ENCODE data around the gene TBC1D22A. TPM values are rescaled to one million over a fixed set of nuclear protein-coding genes. Genes with fewer than 3 reads are reported as not detected.

The TBC1D22A gene
- total RNA-seq, 4 donors from 2014 or later: 18.8 to 25.2 (median 23.1) TPM

GRCh38 chr22:47198801-47199251, 436.4 kb downstream of the TBC1D22A start:
- in situ Hi-C loops (cut with MboI; ENCODE audit: low sequenced_read_pairs in 4 of 4) (no loop called here), intact Hi-C loops (cut with DNase I; ENCODE audit: low total_unique reads) (no loop called here)
- no peak for TF ChIP-seq POLR2A (IDR thresholded peaks at IDR 0.05)
- TF ChIP-seq, protein P1, sequence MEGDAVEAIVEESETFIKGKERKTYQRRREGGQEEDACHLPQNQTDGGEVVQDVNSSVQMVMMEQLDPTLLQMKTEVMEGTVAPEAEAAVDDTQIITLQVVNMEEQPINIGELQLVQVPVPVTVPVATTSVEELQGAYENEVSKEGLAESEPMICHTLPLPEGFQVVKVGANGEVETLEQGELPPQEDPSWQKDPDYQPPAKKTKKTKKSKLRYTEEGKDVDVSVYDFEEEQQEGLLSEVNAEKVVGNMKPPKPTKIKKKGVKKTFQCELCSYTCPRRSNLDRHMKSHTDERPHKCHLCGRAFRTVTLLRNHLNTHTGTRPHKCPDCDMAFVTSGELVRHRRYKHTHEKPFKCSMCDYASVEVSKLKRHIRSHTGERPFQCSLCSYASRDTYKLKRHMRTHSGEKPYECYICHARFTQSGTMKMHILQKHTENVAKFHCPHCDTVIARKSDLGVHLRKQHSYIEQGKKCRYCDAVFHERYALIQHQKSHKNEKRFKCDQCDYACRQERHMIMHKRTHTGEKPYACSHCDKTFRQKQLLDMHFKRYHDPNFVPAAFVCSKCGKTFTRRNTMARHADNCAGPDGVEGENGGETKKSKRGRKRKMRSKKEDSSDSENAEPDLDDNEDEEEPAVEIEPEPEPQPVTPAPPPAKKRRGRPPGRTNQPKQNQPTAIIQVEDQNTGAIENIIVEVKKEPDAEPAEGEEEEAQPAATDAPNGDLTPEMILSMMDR (IDR thresholded peaks at IDR 0.05 in 4 of 5, conservative IDR thresholded peaks at IDR 0.05 in 1 of 5): no peak
- H3K27me3 ChIP-seq: peaks cover 22 to 42% (median 28%) of the 10 kb centered on the region in 3 donors
- DNase-seq (no peak), ATAC-seq (no peak)
- H3K27ac ChIP-seq: no peak overlapping the region
- H3K4me3 ChIP-seq: no peak overlapping the region
- no peaks in the 10 kb centered on the region for H3K36me3 ChIP-seq
- H3K4me1 ChIP-seq: no peaks in the 10 kb centered on the region
- no peaks in the 10 kb centered on the region for H3K9me3 ChIP-seq

DNA sequence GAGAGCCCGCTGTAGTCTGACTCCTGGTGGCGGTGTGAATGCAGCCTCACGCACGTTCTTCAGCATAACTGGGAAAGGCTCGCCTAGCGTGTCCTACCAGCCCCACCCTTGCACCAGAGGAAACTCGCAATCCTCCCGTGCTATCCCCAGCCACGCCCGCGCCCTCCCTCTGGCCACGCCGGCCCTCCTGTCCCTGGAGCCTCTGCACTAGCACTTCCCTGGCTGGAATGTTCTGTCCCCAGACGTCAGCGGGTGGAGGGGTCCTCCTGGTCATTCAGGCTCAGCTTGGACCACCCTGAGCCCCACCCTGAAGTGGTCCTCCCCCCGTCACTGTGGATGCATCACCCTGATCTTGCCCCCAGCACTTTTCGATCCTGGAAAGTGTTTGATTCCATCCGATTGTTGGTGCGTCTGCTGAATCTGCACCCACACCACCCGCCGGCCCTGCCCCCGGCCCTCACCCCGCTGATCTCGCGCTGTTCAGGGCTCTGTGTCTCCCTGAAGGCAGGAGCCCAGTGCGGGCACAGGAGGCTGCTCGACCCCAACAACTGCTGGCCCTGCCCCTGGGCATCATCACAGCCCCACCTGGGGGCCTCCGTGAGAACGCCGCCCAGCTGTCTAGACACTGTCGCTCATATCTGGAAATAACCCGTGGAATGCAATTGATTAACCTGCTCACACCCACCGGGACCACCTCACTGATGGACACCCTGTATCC, 437.0 kb downstream of the TBC1D22A start:
- Histone ChIP-seq H3K27ac (no peak overlapping the region), H3K4me3 (no peak overlapping the region), H3K9me3 (no peaks in the 10 kb centered on the region), H3K27me3 (peaks cover 22 to 42% (median 28%) of the 10 kb centered on the region in 3 donors), H3K36me3 (no peaks in the 10 kb centered on the region), H3K4me1 (no peaks in the 10 kb centered on the region)
- in situ Hi-C loops (cut with MboI; ENCODE audit: low sequenced_read_pairs in 4 of 4) (no loop called here), intact Hi-C loops (cut with DNase I; ENCODE audit: low total_unique reads) (no loop called here)
- no peak for DNase-seq
- TF ChIP-seq POLR2A (IDR thresholded peaks at IDR 0.05): no peak
- TF ChIP-seq, protein P1 (IDR thresholded peaks at IDR 0.05 in 4 of 5, conservative IDR thresholded peaks at IDR 0.05 in 1 of 5): no peak
- ATAC-seq: no peak

DNA sequence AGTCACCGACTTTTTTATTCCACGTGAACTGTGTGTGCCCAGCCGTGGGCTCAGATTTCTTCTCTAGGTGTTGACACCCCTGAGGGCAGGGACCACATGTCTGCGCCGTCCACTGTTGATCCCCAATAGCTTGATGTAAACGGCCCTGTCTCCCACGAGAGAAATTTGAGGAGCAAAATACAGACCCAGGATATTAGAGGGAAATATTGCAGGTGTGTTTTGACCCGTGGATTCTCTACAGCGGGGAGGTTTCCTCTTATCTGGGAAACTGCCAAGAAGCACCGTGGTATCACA, 437.5 kb downstream of the TBC1D22A start:
- DNase-seq (no peak), ATAC-seq (no peak)
- in situ Hi-C loops (cut with MboI; ENCODE audit: low sequenced_read_pairs in 4 of 4) (no loop called here), intact Hi-C loops (cut with DNase I; ENCODE audit: low total_unique reads) (no loop called here)
- no peaks in the 10 kb centered on the region for H3K4me1 ChIP-seq
- no peak for TF ChIP-seq POLR2A (IDR thresholded peaks at IDR 0.05)
- TF ChIP-seq, protein P1 (IDR thresholded peaks at IDR 0.05 in 4 of 5, conservative IDR thresholded peaks at IDR 0.05 in 1 of 5): no peak
- no peak overlapping the region for H3K27ac ChIP-seq
- peaks cover 22 to 42% (median 28%) of the 10 kb centered on the region in 3 donors for H3K27me3 ChIP-seq
- H3K9me3 ChIP-seq: no peaks in the 10 kb centered on the region
- H3K36me3 ChIP-seq: no peaks in the 10 kb centered on the region
- no peak overlapping the region for H3K4me3 ChIP-seq

DNA sequence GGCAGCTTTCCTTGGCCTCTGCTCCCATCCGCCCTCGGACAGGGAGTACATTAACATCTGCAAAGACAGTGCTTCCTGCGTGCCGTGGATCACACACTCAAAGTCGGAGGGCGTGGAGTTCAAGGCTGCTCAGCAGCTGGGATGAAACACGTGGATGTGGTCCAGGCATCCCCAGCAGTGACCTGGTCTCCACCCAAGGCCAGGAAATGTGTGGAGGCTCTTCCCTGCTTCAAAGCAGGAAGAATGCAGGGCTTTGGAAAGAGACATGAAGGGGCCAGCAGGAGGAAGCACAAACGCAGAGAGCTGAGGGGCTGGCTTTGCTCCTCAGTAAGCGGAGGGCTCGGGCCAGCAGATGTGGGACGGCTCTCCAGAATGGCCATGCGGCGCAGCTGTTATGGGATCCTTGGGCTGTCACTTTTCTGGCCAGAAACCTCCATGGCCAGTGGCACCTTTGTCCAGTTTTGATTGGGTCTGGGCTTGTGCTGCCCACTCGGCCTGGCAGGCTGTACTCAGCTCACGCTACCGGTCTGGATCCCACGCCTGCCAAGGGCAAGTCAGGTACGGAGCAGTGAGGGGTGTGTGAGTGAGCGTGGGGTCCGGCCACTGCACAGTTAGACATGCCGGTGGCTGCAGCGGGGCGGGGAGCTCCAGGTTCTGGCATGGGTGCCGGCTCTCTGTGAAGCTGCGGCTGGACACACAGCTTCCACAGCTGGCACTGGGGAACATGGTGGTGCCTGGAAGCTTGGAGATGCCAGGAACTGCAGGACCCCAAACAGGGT, 438.0 kb downstream of the TBC1D22A start:
- peaks cover 22 to 42% (median 28%) of the 10 kb centered on the region in 3 donors for H3K27me3 ChIP-seq
- H3K4me3 ChIP-seq: no peak overlapping the region
- no peak for DNase-seq
- no peaks in the 10 kb centered on the region for H3K4me1 ChIP-seq
- intact Hi-C loops (cut with DNase I; ENCODE audit: low total_unique reads) (no loop called here), in situ Hi-C loops (cut with MboI; ENCODE audit: low sequenced_read_pairs in 4 of 4) (no loop called here)
- H3K27ac ChIP-seq: no peak overlapping the region
- no peak for ATAC-seq
- no peak for TF ChIP-seq POLR2A (IDR thresholded peaks at IDR 0.05)
- TF ChIP-seq, protein P1 (IDR thresholded peaks at IDR 0.05 in 4 of 5, conservative IDR thresholded peaks at IDR 0.05 in 1 of 5): no peak
- no peaks in the 10 kb centered on the region for H3K9me3 ChIP-seq
- H3K36me3 ChIP-seq: no peaks in the 10 kb centered on the region

Measured in gastrocnemius medialis (tissue), 4 donors.